Measurements from ENCODE around the gene CGA. TPM values are rescaled to one million over a fixed set of nuclear protein-coding genes. Genes with fewer than 3 reads are reported as not detected.

CGA gene
- total and polyA plus RNA-seq, 2 experiments from 2014 or later, result 5.4 to 43.8 TPM

DNA sequence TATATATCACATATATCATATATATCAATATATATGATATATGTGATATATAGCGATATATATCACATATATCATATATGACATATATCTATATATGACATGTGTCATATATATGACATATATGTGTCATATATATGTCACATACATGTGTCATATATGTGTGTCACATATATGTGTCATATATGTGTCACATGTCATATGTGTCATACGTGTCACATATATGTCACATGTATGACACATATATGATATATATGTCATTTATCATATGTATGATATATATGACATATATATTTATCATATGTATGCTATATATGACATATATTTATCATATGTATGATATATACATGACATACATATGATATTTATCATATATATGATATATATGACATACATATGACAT is 32.8 kb upstream of the CGA start:
- Histone ChIP-seq H3K27ac (no peak overlapping the region), H3K36me3 (replicated peaks; ENCODE audit: insufficient read depth, low read depth) (no peaks in the 10 kb centered on the region), H4K20me1 (ENCODE audit: insufficient read depth, poor library complexity, severe bottlenecking) (no peaks in the 10 kb centered on the region), H3K9me3 (ENCODE audit: low read depth) (no peaks in the 10 kb centered on the region), H2AFZ (no peak overlapping the region), H3K79me2 (no peaks in the 10 kb centered on the region), H3K4me2 (no peak overlapping the region), H3K4me3 (no peak overlapping the region), H3K27me3 (no peaks in the 10 kb centered on the region), H3K4me1 (ENCODE audit: insufficient read depth) (no peaks in the 10 kb centered on the region), H3K9me2 (replicated peaks; ENCODE audit: insufficient read depth) (no peaks in the 10 kb centered on the region)
- no peak for DNase-seq (ENCODE audit: low spot score)
- WGBS (ENCODE audit: low lambda C conversion rate, missing lambda C conversion rate), result 98% methylated on average over 2 of the region's 2 CpGs
- TF ChIP-seq EZH2phosphoT487 (IDR thresholded peaks at IDR 0.05; ENCODE audit: low read depth, severe bottlenecking, unreplicated experiment) (no peak), EZH2 (IDR thresholded peaks at IDR 0.05; ENCODE audit: borderline replicate concordance) (no peak)
- TF ChIP-seq, protein P1, sequence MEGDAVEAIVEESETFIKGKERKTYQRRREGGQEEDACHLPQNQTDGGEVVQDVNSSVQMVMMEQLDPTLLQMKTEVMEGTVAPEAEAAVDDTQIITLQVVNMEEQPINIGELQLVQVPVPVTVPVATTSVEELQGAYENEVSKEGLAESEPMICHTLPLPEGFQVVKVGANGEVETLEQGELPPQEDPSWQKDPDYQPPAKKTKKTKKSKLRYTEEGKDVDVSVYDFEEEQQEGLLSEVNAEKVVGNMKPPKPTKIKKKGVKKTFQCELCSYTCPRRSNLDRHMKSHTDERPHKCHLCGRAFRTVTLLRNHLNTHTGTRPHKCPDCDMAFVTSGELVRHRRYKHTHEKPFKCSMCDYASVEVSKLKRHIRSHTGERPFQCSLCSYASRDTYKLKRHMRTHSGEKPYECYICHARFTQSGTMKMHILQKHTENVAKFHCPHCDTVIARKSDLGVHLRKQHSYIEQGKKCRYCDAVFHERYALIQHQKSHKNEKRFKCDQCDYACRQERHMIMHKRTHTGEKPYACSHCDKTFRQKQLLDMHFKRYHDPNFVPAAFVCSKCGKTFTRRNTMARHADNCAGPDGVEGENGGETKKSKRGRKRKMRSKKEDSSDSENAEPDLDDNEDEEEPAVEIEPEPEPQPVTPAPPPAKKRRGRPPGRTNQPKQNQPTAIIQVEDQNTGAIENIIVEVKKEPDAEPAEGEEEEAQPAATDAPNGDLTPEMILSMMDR (IDR thresholded peaks at IDR 0.05; ENCODE audit: poor library complexity), result no peak

DNA sequence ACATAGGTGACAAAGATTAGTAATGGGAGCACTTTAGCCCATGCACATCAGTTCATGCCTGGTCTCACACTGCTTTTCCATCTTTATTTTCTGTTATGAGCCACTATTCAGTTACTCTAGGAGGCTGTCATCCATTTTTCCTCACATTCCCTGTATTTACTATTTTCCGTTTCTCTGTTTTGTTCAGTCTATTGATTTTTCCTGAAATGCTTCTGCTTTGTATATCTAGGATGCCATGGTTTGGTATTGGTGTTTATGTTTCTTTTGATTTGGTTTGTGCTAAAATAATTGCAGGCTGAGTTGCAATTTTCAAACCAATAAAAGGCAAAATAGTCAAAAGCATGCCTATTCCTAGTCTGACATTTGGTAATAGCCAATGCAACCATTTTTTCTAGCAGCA is 31.6 kb upstream of the CGA start:
- WGBS (ENCODE audit: low lambda C conversion rate, missing lambda C conversion rate), result 58% methylated on average over 1 of the region's 1 CpG

DNA sequence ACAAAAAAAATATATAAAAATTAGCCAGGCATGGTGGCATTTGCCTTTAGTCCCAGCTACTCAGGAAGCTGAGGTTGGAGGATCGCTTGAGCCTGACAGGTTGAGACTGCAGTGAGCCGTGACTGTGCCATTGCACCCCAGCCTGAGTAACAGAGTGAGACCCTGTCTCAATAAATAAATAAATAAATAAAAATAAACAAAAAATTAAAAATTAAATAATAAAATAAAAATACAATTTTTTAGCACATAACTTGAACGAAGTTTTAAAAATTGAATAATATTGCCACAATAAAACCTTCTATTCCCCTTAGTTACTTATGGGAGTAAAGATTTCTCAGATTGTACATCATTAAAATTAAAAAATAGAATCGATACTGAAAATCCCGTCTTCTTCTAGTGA is 29.2 kb upstream of the CGA start:
- Histone ChIP-seq H2AFZ (no peak overlapping the region), H3K4me3 (no peak overlapping the region), H3K36me3 (replicated peaks; ENCODE audit: insufficient read depth, low read depth) (no peaks in the 10 kb centered on the region), H3K79me2 (no peaks in the 10 kb centered on the region), H3K27me3 (no peaks in the 10 kb centered on the region), H3K4me2 (no peak overlapping the region), H3K27ac (no peak overlapping the region), H3K9me2 (replicated peaks; ENCODE audit: insufficient read depth) (no peaks in the 10 kb centered on the region), H3K4me1 (ENCODE audit: insufficient read depth) (no peaks in the 10 kb centered on the region), H4K20me1 (ENCODE audit: insufficient read depth, poor library complexity, severe bottlenecking) (no peaks in the 10 kb centered on the region), H3K9me3 (ENCODE audit: low read depth) (no peaks in the 10 kb centered on the region)
- WGBS (ENCODE audit: low lambda C conversion rate, missing lambda C conversion rate), result 95% methylated on average over 5 of the region's 5 CpGs
- TF ChIP-seq, protein P1 (IDR thresholded peaks at IDR 0.05; ENCODE audit: poor library complexity), result no peak
- TF ChIP-seq EZH2 (IDR thresholded peaks at IDR 0.05; ENCODE audit: borderline replicate concordance), result no peak
- no peak for TF ChIP-seq EZH2phosphoT487 (IDR thresholded peaks at IDR 0.05; ENCODE audit: low read depth, severe bottlenecking, unreplicated experiment)
- no peak for DNase-seq (ENCODE audit: low spot score)

More for the DNA sequence above, 31.6 kb upstream of the CGA start:
- H2AFZ ChIP-seq, result no peak overlapping the region
- no peaks in the 10 kb centered on the region for H3K27me3 ChIP-seq
- no peak for DNase-seq (ENCODE audit: low spot score)
- no peak overlapping the region for H3K4me3 ChIP-seq
- no peak overlapping the region for H3K27ac ChIP-seq
- no peak overlapping the region for H3K4me2 ChIP-seq
- TF ChIP-seq, protein P1 (IDR thresholded peaks at IDR 0.05; ENCODE audit: poor library complexity), result no peak
- TF ChIP-seq EZH2phosphoT487 (IDR thresholded peaks at IDR 0.05; ENCODE audit: low read depth, severe bottlenecking, unreplicated experiment) (no peak), EZH2 (IDR thresholded peaks at IDR 0.05; ENCODE audit: borderline replicate concordance) (no peak)
- no peaks in the 10 kb centered on the region for H3K79me2 ChIP-seq
- no peaks in the 10 kb centered on the region for H3K9me2 ChIP-seq (replicated peaks; ENCODE audit: insufficient read depth)
- H3K36me3 ChIP-seq (replicated peaks; ENCODE audit: insufficient read depth, low read depth), result no peaks in the 10 kb centered on the region
- H3K9me3 ChIP-seq (ENCODE audit: low read depth), result no peaks in the 10 kb centered on the region
- H3K4me1 ChIP-seq (ENCODE audit: insufficient read depth), result no peaks in the 10 kb centered on the region
- no peaks in the 10 kb centered on the region for H4K20me1 ChIP-seq (ENCODE audit: insufficient read depth, poor library complexity, severe bottlenecking)

DNA sequence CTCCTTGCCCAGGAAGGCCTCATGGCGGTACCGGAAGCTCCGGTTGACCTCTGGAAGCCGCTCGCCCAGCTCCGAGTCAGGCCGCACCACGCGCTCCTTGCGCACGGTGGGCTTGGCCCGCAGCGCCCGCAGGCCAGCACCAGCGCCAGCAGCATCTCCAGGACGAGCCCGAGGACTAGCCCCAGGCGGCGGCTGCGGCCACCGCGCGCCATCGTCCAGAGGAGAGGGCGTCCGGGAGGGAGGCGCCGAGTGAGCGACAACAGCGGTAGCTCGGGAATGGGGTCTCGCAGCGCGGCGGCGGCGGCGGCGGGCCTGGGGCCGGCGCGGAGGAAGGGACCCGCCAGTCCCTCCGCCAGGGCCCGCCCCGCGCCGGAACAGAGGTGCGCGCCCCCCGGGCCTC is 27.6 kb upstream of the CGA start:
- no peaks in the 10 kb centered on the region for H4K20me1 ChIP-seq (ENCODE audit: insufficient read depth, poor library complexity, severe bottlenecking)
- TF ChIP-seq EZH2phosphoT487 (IDR thresholded peaks at IDR 0.05; ENCODE audit: low read depth, severe bottlenecking, unreplicated experiment), result no peak
- TF ChIP-seq, protein P1 (IDR thresholded peaks at IDR 0.05; ENCODE audit: poor library complexity), result no peak
- no peak for TF ChIP-seq EZH2 (IDR thresholded peaks at IDR 0.05; ENCODE audit: borderline replicate concordance)
- H3K4me2 ChIP-seq, result no peak overlapping the region
- H2AFZ ChIP-seq, result no peak overlapping the region
- H3K79me2 ChIP-seq, result no peaks in the 10 kb centered on the region
- no peaks in the 10 kb centered on the region for H3K36me3 ChIP-seq (replicated peaks; ENCODE audit: insufficient read depth, low read depth)
- no peaks in the 10 kb centered on the region for H3K27me3 ChIP-seq
- H3K9me3 ChIP-seq (ENCODE audit: low read depth), result no peaks in the 10 kb centered on the region
- H3K9me2 ChIP-seq (replicated peaks; ENCODE audit: insufficient read depth), result no peaks in the 10 kb centered on the region
- 95% methylated on average over 24 of the region's 51 CpGs for WGBS (ENCODE audit: low lambda C conversion rate, missing lambda C conversion rate)
- no peak overlapping the region for H3K4me3 ChIP-seq
- H3K4me1 ChIP-seq (ENCODE audit: insufficient read depth), result no peaks in the 10 kb centered on the region
- H3K27ac ChIP-seq, result no peak overlapping the region
- DNase-seq (ENCODE audit: low spot score), result no peak
